Neural progenitor cell (in vitro differentiated cells): ENCODE measurements around the gene THUMPD2. TPM values are rescaled to one million over a fixed set of nuclear protein-coding genes. Genes with fewer than 3 reads are reported as not detected.

Source experiments
- DNase-seq: peaks from one replicate; pipeline ENCODE4 v3.0.0-alpha.2; 2016; ENCODE audit warnings: low spot score
- H2AFZ ChIP-seq: fragments of 200-600 bp; sonication (generic); replicated peaks from 2 replicates; pipeline ENCODE4 v1.6.1; 2016; ENCODE audit warnings: antibody characterized with exemption
- H3F3A ChIP-seq: fragments of 200-600 bp; sonication (generic); 2 replicates; pipeline ENCODE4 v1.6.1; 2016; ENCODE audit warnings: antibody characterized with exemption, low read depth
- H3K27ac ChIP-seq: fragments of 200-600 bp; sonication (generic); 2 replicates; pipeline ENCODE4 v1.5.1; 2016; ENCODE audit warnings: mild to moderate bottlenecking
- H3K27me3 ChIP-seq: fragments of 200-600 bp; sonication (generic); 2 replicates; pipeline ENCODE4 v1.6.1; 2016; ENCODE audit warnings: mild to moderate bottlenecking, moderate library complexity
- H3K36me3 ChIP-seq: fragments of 200-600 bp; sonication (generic); 2 replicates; pipeline ENCODE4 v1.5.1; 2016
- H3K4me1 ChIP-seq: fragments of 200-600 bp; sonication (generic); 2 replicates; pipeline ENCODE4 v1.6.1; 2016; ENCODE audit warnings: mixed run types
- H3K4me2 ChIP-seq: fragments of 200-600 bp; sonication (generic); 2 replicates; pipeline ENCODE4 v1.6.1; 2016
- H3K4me3 ChIP-seq: fragments of 200-600 bp; sonication (generic); 2 replicates; pipeline ENCODE4 v1.5.1; 2016
- H3K79me2 ChIP-seq: fragments of 200-600 bp; sonication (generic); 2 replicates; pipeline ENCODE4 v1.6.1; 2016; ENCODE audit warnings: low read depth
- H3K9ac ChIP-seq: fragments of 200-600 bp; sonication (generic); 2 replicates; pipeline ENCODE4 v1.6.1; 2016
- H3K9me3 ChIP-seq: fragments of 200-600 bp; sonication (generic); 2 replicates; pipeline ENCODE4 v1.5.1; 2016; ENCODE audit warnings: low read depth
- H4K20me1 ChIP-seq: fragments of 200-600 bp; sonication (generic); 2 replicates; pipeline ENCODE4 v1.6.1; 2016; ENCODE audit warnings: low read depth
- H3K27ac Mint-ChIP-seq: 3 replicates; pipeline ENCODE4 v1.8.0; 2021; ENCODE audit warnings: mixed read lengths
- H3K27me3 Mint-ChIP-seq: 2 replicates; pipeline ENCODE4 v1.8.0; 2022; ENCODE audit warnings: low read depth, mild to moderate bottlenecking, inconsistent platforms, moderate library complexity, mixed read lengths; ENCODE audit not compliant: insufficient read depth
- H3K36me3 Mint-ChIP-seq: 3 replicates; pipeline ENCODE4 v1.8.0; 2021; ENCODE audit warnings: mixed read lengths
- H3K4me1 Mint-ChIP-seq: 3 replicates; pipeline ENCODE4 v1.8.0; 2021; ENCODE audit warnings: mixed read lengths
- H3K4me3 Mint-ChIP-seq: 3 replicates; pipeline ENCODE4 v1.8.0; 2021; ENCODE audit warnings: mild to moderate bottlenecking, moderate library complexity, mixed read lengths
- H3K9me3 Mint-ChIP-seq: 3 replicates; pipeline ENCODE4 v1.8.0; 2020; ENCODE audit warnings: mixed read lengths
- CTCF ChIP-seq: fragments of 200-600 bp; sonication (generic); IDR thresholded peaks from 2 replicates; pipeline ENCODE4 v1.5.1; 2017; ENCODE audit warnings: antibody characterized with exemption, mild to moderate bottlenecking
- EZH2 ChIP-seq: fragments of 200-600 bp; sonication (generic); IDR thresholded peaks from 2 replicates; pipeline ENCODE4 v1.6.1; 2017; ENCODE audit warnings: antibody characterized with exemption, mild to moderate bottlenecking, moderate library complexity
- EZH2phosphoT487 ChIP-seq: fragments of 200-600 bp; sonication (generic); IDR thresholded peaks from 2 replicates; pipeline ENCODE4 v1.6.1; 2017; ENCODE audit warnings: antibody characterized with exemption
- total RNA-seq: library from RNA; depleted of rRNA; stranded (reverse); fragments of >200 nt; gene quantifications from 2 replicates; pipeline ENCODE4 v1.2.3, GENCODE V29; 2015; ENCODE audit warnings: low replicate concordance

Gene THUMPD2
- total RNA-seq, 1 donor from 2014 or later, result 21.8 TPM

DNA sequence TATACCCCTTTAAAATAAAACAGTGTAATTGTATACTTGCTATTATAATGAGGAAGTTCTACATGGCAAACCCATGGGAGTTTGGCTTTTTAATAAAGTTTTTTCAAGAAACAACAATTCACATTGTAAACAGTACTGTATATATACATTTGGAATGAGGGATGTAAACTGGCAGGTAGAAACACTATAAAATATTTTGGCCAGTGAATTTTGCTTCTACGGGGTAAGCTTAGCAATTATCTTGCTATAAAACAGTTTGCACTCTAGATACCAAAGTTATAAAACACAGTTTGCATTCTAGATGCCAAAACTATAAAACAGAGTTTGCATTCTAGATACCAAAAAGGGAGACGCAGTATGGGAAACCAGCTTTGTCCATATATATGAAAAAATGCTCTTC, 16.6 kb downstream of the THUMPD2 start:
- H3K27ac Mint-ChIP-seq, result no peak overlapping the region
- no peaks in the 10 kb centered on the region for H3K27me3 ChIP-seq
- H3F3A ChIP-seq, result peaks cover 8% of the 10 kb centered on the region
- no peak overlapping the region for H2AFZ ChIP-seq
- peaks cover 38% of the 10 kb centered on the region for H3K36me3 Mint-ChIP-seq
- H3K9me3 ChIP-seq, result no peaks in the 10 kb centered on the region
- no peaks in the 10 kb centered on the region for H3K79me2 ChIP-seq
- H3K4me2 ChIP-seq, result no peak overlapping the region
- H3K9ac ChIP-seq, result no peak overlapping the region
- no peaks in the 10 kb centered on the region for H3K27me3 Mint-ChIP-seq
- peaks cover 5% of the 10 kb centered on the region for H4K20me1 ChIP-seq
- H3K4me3 ChIP-seq, result no peak overlapping the region
- TF ChIP-seq CTCF (no peak), EZH2 (no peak), EZH2phosphoT487 (no peak)
- DNase-seq, result no peak
- peaks cover 6% of the 10 kb centered on the region for H3K36me3 ChIP-seq
- H3K9me3 Mint-ChIP-seq, result no peaks in the 10 kb centered on the region
- no peak overlapping the region for H3K27ac ChIP-seq
- no peak overlapping the region for H3K4me3 Mint-ChIP-seq
- no peaks in the 10 kb centered on the region for H3K4me1 Mint-ChIP-seq
- peaks cover 5% of the 10 kb centered on the region for H3K4me1 ChIP-seq

DNA sequence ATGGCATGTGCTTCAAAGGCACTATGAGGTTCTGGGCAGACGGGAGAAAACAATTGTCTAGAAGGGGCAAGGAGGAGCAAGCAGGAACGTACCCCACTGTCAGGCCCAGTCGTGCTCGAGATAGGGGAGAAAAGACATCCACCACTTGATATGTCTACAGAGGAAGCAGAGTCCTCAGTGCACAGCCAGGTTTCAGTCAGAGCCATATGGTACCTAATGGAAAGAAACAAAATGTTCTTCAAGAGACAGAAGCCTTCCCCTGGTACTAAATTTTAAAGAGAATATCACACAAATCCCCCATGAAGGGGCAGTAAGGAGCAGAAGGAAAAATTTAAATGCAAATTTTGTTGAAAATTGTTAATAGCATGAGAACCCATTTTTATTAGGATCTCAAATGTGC, 21.9 kb downstream of the THUMPD2 start:
- no peak overlapping the region for H3K9ac ChIP-seq
- peaks cover 5% of the 10 kb centered on the region for H3K36me3 ChIP-seq
- TF ChIP-seq EZH2 (no peak), CTCF (no peak), EZH2phosphoT487 (no peak)
- Mint-ChIP-seq H3K9me3 (no peaks in the 10 kb centered on the region), H3K27ac (no peak overlapping the region), H3K4me1 (no peaks in the 10 kb centered on the region), H3K27me3 (no peaks in the 10 kb centered on the region), H3K36me3 (peaks cover 40% of the 10 kb centered on the region), H3K4me3 (no peak overlapping the region)
- no peak overlapping the region for H3K4me2 ChIP-seq
- H3K27me3 ChIP-seq, result no peaks in the 10 kb centered on the region
- no peak for DNase-seq
- peaks cover 5% of the 10 kb centered on the region for H3K4me1 ChIP-seq
- H3K9me3 ChIP-seq, result no peaks in the 10 kb centered on the region
- no peaks in the 10 kb centered on the region for H3K79me2 ChIP-seq
- peaks cover 8% of the 10 kb centered on the region for H3F3A ChIP-seq
- no peak overlapping the region for H2AFZ ChIP-seq
- H3K4me3 ChIP-seq, result no peak overlapping the region
- no peak overlapping the region for H3K27ac ChIP-seq
- H4K20me1 ChIP-seq, result peaks cover 5% of the 10 kb centered on the region

- Histone ChIP-seq H3K4me3 (no peak overlapping the region), H3K4me1 (peaks cover 5% of the 10 kb centered on the region), H3K36me3 (no peaks in the 10 kb centered on the region), H3K27me3 (no peaks in the 10 kb centered on the region), H3K9me3 (no peaks in the 10 kb centered on the region), H3K27ac (no peak overlapping the region), H3K4me2 (no peak overlapping the region), H3F3A (peaks cover 8% of the 10 kb centered on the region), H2AFZ (no peak overlapping the region), H3K9ac (no peak overlapping the region), H4K20me1 (peaks cover 5% of the 10 kb centered on the region), H3K79me2 (no peaks in the 10 kb centered on the region)
- H3K9me3 Mint-ChIP-seq, result no peaks in the 10 kb centered on the region
- no peaks in the 10 kb centered on the region for H3K4me1 Mint-ChIP-seq
- no peak overlapping the region for H3K27ac Mint-ChIP-seq
- TF ChIP-seq CTCF (no peak), EZH2phosphoT487 (no peak), EZH2 (no peak)
- H3K27me3 Mint-ChIP-seq, result no peaks in the 10 kb centered on the region
- peaks cover 39% of the 10 kb centered on the region for H3K36me3 Mint-ChIP-seq
- DNase-seq, result no peak
- H3K4me3 Mint-ChIP-seq, result no peak overlapping the region
Observed at GRCh38 chr2:39755466-39755865, 23.6 kb downstream of the THUMPD2 start.
